Activated CD8-positive, alpha-beta T cell treated with anti-CD3 and anti-CD28 coated beads for 36 hours (primary cell): ENCODE data around the gene PINK1. TPM values are rescaled to one million over a fixed set of nuclear protein-coding genes. Genes with fewer than 3 reads are reported as not detected.

Experiments used
- ATAC-seq: fragments of 200-7000 bp; cut with Tn5 transposase; one replicate; pipeline ENCODE4 v1.10.0; 2021; ENCODE audit warnings: mild to moderate bottlenecking, moderate library complexity
- CTCF ChIA-PET: fragments of 350-600 bp; sonication (Branson Sonifier 250); formaldehyde crosslinking; loops from one replicate; lab custom pipeline; 2021; ENCODE audit warnings: antibody characterized with exemption; lab: Charles Lee
- POLR2A ChIA-PET: fragments of 350-600 bp; sonication (Branson Sonifier 250); formaldehyde crosslinking; loops from one replicate; lab custom pipeline; 2021; ENCODE audit warnings: antibody characterized with exemption; lab: Charles Lee
- DNase-seq: peaks from one replicate; pipeline ENCODE4 v3.0.0-alpha.2; 2020
- H3K27ac Mint-ChIP-seq: one replicate; pipeline ENCODE4 v1.8.0; 2021; ENCODE audit warnings: mild to moderate bottlenecking, mixed read lengths
- H3K27me3 Mint-ChIP-seq: one replicate; pipeline ENCODE4 v1.8.0; 2021; ENCODE audit warnings: mixed read lengths
- H3K36me3 Mint-ChIP-seq: one replicate; pipeline ENCODE4 v1.8.0; 2021; ENCODE audit warnings: low read depth, mixed read lengths
- H3K4me1 Mint-ChIP-seq: one replicate; pipeline ENCODE4 v1.8.0; 2021; ENCODE audit warnings: low read depth, mixed read lengths
- H3K4me3 Mint-ChIP-seq: one replicate; pipeline ENCODE4 v1.8.0; 2021; ENCODE audit warnings: mild to moderate bottlenecking, moderate library complexity, mixed read lengths
- H3K9me3 Mint-ChIP-seq: one replicate; pipeline ENCODE4 v1.8.0; 2021; ENCODE audit warnings: mixed read lengths
- intact Hi-C: fragments of 100-400 bp; cut with micrococcal nuclease; formaldehyde crosslinking; loops from one replicate; pipeline ENCODE4 v1.10.0; 2022
- total RNA-seq, 2 experiments: library from RNA; stranded (reverse); gene quantifications; one replicate each; pipeline ENCODE4 v1.2.3, GENCODE V29; 2021
- TF ChIP-seq, protein P1 (sequence below): fragments of 200-600 bp; IDR thresholded peaks from one replicate; pipeline ENCODE4 v1.8.0; 2022; ENCODE audit warnings: antibody characterized with exemption, mild to moderate bottlenecking

Gene PINK1
- total RNA-seq, 2 experiments from 2014 or later, result 2.7 to 3.3 TPM

GRCh38 chr1:20609541-20609940, 23.7 kb upstream of the PINK1 start:
- Mint-ChIP-seq H3K27me3 (no peaks in the 10 kb centered on the region), H3K4me1 (no peaks in the 10 kb centered on the region), H3K27ac (no peak overlapping the region), H3K4me3 (no peak overlapping the region), H3K9me3 (no peaks in the 10 kb centered on the region), H3K36me3 (no peaks in the 10 kb centered on the region)
- intact Hi-C loops, result no loop called here
- TF ChIP-seq, protein P1, sequence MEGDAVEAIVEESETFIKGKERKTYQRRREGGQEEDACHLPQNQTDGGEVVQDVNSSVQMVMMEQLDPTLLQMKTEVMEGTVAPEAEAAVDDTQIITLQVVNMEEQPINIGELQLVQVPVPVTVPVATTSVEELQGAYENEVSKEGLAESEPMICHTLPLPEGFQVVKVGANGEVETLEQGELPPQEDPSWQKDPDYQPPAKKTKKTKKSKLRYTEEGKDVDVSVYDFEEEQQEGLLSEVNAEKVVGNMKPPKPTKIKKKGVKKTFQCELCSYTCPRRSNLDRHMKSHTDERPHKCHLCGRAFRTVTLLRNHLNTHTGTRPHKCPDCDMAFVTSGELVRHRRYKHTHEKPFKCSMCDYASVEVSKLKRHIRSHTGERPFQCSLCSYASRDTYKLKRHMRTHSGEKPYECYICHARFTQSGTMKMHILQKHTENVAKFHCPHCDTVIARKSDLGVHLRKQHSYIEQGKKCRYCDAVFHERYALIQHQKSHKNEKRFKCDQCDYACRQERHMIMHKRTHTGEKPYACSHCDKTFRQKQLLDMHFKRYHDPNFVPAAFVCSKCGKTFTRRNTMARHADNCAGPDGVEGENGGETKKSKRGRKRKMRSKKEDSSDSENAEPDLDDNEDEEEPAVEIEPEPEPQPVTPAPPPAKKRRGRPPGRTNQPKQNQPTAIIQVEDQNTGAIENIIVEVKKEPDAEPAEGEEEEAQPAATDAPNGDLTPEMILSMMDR, result no peak
- ChIA-PET POLR2A (interaction anchor here (1.4 kb wide), 1 partner anchor 24 kb away, joined by 3 read pairs; no protein-coding TSS in a partner anchor), CTCF (interaction anchor here (1.1 to 1.2 kb wide), 2 partner anchors 21 to 23 kb away, joined by 3 read pairs; partner anchors contain the start of gene PINK1)
- ATAC-seq, result no peak
- DNase-seq, result no peak

DNA sequence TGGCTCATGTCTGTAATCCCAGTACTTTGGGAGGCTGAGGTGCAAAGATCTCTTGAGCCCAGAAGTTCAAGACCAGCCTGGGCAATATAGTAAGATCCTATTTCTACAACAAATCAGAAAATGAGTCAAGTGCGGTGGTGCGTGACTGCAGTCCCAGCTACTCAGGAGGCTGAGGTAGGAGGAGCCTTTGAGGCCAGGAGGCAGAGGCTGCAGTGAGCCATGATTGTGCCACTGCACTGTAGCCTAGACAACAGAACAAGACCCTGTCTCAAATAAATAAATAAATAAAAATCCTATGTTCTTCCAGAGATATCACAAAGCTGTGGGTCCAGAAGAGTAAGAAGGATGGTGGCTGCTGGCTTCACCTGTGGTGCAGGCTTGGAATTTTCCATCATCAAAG, 22.3 kb upstream of the PINK1 start:
- H3K27me3 Mint-ChIP-seq, result no peaks in the 10 kb centered on the region
- no peak overlapping the region for H3K27ac Mint-ChIP-seq
- no peak overlapping the region for H3K4me3 Mint-ChIP-seq
- H3K36me3 Mint-ChIP-seq, result no peaks in the 10 kb centered on the region
- H3K9me3 Mint-ChIP-seq, result no peaks in the 10 kb centered on the region
- ATAC-seq, result no peak
- ChIA-PET CTCF (interaction anchor here (0.5 kb wide), 1 partner anchor 86 kb away, joined by 3 read pairs; no protein-coding TSS in a partner anchor), POLR2A (interaction anchor here (1.4 kb wide), 1 partner anchor 23 kb away, joined by 3 read pairs; no protein-coding TSS in a partner anchor)
- no peak for DNase-seq
- intact Hi-C loops, result no loop called here
- TF ChIP-seq, protein P1, result no peak
- H3K4me1 Mint-ChIP-seq, result no peaks in the 10 kb centered on the region

- no peaks in the 10 kb centered on the region for H3K4me1 Mint-ChIP-seq
- ChIA-PET POLR2A (no interaction called here), CTCF (no interaction called here)
- H3K27me3 Mint-ChIP-seq, result no peaks in the 10 kb centered on the region
- no peaks in the 10 kb centered on the region for H3K9me3 Mint-ChIP-seq
- intact Hi-C loops, result no loop called here
- TF ChIP-seq, protein P1, result no peak
- no peak overlapping the region for H3K27ac Mint-ChIP-seq
- ATAC-seq (no peak), DNase-seq (no peak)
- H3K36me3 Mint-ChIP-seq, result no peaks in the 10 kb centered on the region
- H3K4me3 Mint-ChIP-seq, result no peak overlapping the region
Measured at GRCh38 chr1:20611652-20612051, 21.6 kb upstream of the PINK1 start.

DNA sequence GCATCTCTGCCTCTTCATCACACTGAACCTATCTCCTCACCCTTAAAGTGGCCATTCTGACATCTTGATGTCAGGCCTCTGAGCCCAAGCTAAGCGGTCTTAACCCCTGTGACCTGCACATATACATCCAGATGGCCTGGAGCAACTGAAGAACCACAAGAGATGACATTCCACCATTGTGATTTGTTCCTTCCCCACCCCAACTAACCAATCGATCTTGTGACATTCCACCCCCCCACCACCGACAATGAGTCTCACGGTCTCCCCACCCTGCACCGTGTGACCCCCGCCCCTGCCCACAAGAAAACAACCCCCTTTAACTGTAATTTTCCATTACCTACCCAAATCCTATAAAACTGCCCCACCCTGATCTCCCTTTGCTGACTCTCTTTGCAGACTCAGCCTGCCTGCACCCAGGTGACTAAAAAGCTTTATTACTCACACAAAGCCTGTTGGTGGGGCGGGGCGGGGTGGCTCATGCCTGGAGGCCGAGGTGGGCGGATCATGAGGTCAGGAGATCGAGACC, 21.0 kb upstream of the PINK1 start:
- Mint-ChIP-seq H3K27ac (no peak overlapping the region), H3K4me3 (no peak overlapping the region), H3K27me3 (no peaks in the 10 kb centered on the region), H3K36me3 (no peaks in the 10 kb centered on the region), H3K4me1 (no peaks in the 10 kb centered on the region), H3K9me3 (no peaks in the 10 kb centered on the region)
- intact Hi-C loops, result no loop called here
- DNase-seq (no peak), ATAC-seq (no peak)
- POLR2A ChIA-PET, result no interaction called here
- TF ChIP-seq, protein P1, result no peak
- CTCF ChIA-PET, result no interaction called here

DNA sequence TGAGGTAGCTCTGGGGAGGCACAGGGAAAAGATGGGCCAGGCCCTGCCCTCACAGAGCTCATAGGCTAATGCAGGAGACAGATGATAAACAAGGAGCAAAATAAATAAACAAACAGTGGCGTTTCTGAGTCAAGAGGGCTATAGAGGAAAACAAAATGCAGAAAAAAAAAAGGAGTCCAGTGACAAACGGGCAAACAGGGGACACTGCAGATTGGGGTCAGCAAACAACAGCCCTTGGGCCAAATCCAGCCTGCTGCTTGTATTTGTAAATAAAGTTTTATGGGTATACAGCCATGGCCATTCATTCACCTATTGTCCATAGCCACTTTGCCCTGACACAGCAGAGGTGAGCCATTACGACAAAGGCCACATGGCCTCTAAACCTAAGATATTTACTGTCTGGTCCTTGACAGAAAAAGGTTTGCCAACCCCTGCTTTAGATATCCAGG, 19.1 kb upstream of the PINK1 start:
- no peaks in the 10 kb centered on the region for H3K4me1 Mint-ChIP-seq
- H3K4me3 Mint-ChIP-seq, result no peak overlapping the region
- ChIA-PET POLR2A (no interaction called here), CTCF (interaction anchor here (0.6 kb wide), 1 partner anchor 19 kb away, joined by 3 read pairs; no protein-coding TSS in a partner anchor)
- no peak for DNase-seq
- no peaks in the 10 kb centered on the region for H3K36me3 Mint-ChIP-seq
- intact Hi-C loops, result no loop called here
- H3K27ac Mint-ChIP-seq, result no peak overlapping the region
- H3K27me3 Mint-ChIP-seq, result no peaks in the 10 kb centered on the region
- no peak for ATAC-seq
- no peaks in the 10 kb centered on the region for H3K9me3 Mint-ChIP-seq
- TF ChIP-seq, protein P1, result no peak
